Measurements from ENCODE around the gene COG5. TPM values are rescaled to one million over a fixed set of nuclear protein-coding genes. Genes with fewer than 3 reads are reported as not detected.
A peak's percentile ranks its signal among the peaks of the same experiment; 100 is the strongest.

The COG5 gene
- polyA plus RNA-seq, 3 donors, result 12.7 to 29.0 (median 28.1) TPM

GRCh38 chr7:107220356-107220755, 343.4 kb downstream of the COG5 start:
- Mint-ChIP-seq H3K4me1 (peaks cover 2% of the 10 kb centered on the region), H3K27ac (peak overlapping the region in 1 of 7 donors; percentile 11), H3K27me3 (ENCODE audit: low read depth in 3 of 3) (no peaks in the 10 kb centered on the region), H3K36me3 (peaks cover 24 to 32% of the 10 kb centered on the region in 2 donors), H3K9me3 (peaks cover 0 to 4% (median 2%) of the 10 kb centered on the region in 7 donors), H3K4me3 (no peak overlapping the region)
- H3K4me1 ChIP-seq (ENCODE audit: control insufficient read depth in 1 of 2, insufficient read depth in 2 of 2, low read length in 2 of 2), result no peaks in the 10 kb centered on the region
- H3K4me3 ChIP-seq (replicated peaks in 1 of 3; ENCODE audit: low read depth in 2 of 3, low read length in 3 of 3), result no peak overlapping the region
- WGBS (ENCODE audit: insufficient coverage), result no CpG with 5 or more reads among the region's 5 CpGs
- TF ChIP-seq CTCF (IDR thresholded peaks at IDR 0.05), result no peak
- H3K9ac ChIP-seq (ENCODE audit: insufficient read depth, low read length, poor library complexity, severe bottlenecking), result no peak overlapping the region
- H3K36me3 ChIP-seq (replicated peaks in 1 of 2; ENCODE audit: control insufficient read depth in 1 of 2, insufficient read depth in 2 of 2, low read length in 2 of 2), result peaks cover 0 to under 1% of the 10 kb centered on the region in 2 donors
- H3K27me3 ChIP-seq (ENCODE audit: control insufficient read depth in 2 of 2, insufficient read depth in 2 of 2, low read length in 2 of 2), result no peaks in the 10 kb centered on the region
- no peak for DNase-seq
- no peak overlapping the region for H3K4me2 ChIP-seq (replicated peaks; ENCODE audit: extremely low read depth, low read length, poor library complexity, severe bottlenecking)
- H3K9me3 ChIP-seq (replicated peaks in 1 of 2; ENCODE audit: control insufficient read depth in 1 of 2, insufficient read depth in 1 of 2, low read length in 2 of 2), result peaks cover 0 to 5% of the 10 kb centered on the region in 2 donors
- no peaks in the 10 kb centered on the region for H4K20me1 ChIP-seq (ENCODE audit: insufficient read depth, low read length)
- intact Hi-C loops (cut with micrococcal nuclease), result no loop called here
- H3K79me2 ChIP-seq (ENCODE audit: insufficient read depth, low read length), result no peaks in the 10 kb centered on the region
- no peak overlapping the region for H3K27ac ChIP-seq (ENCODE audit: low read depth in 1 of 2, low read length in 2 of 2)
- H2AFZ ChIP-seq (ENCODE audit: insufficient read depth, low read depth, low read length, poor library complexity, severe bottlenecking), result no peak overlapping the region

- H3K27me3 Mint-ChIP-seq (ENCODE audit: low read depth in 3 of 3), result no peaks in the 10 kb centered on the region
- Histone ChIP-seq H3K9ac (ENCODE audit: insufficient read depth, low read length, poor library complexity, severe bottlenecking) (no peak overlapping the region), H3K9me3 (replicated peaks in 1 of 2; ENCODE audit: control insufficient read depth in 1 of 2, insufficient read depth in 1 of 2, low read length in 2 of 2) (peaks cover 0 to 9% of the 10 kb centered on the region in 2 donors), H3K79me2 (ENCODE audit: insufficient read depth, low read length) (no peaks in the 10 kb centered on the region), H3K36me3 (replicated peaks in 1 of 2; ENCODE audit: control insufficient read depth in 1 of 2, insufficient read depth in 2 of 2, low read length in 2 of 2) (no peaks in the 10 kb centered on the region), H4K20me1 (ENCODE audit: insufficient read depth, low read length) (no peaks in the 10 kb centered on the region), H3K27ac (ENCODE audit: low read depth in 1 of 2, low read length in 2 of 2) (no peak overlapping the region), H3K4me3 (replicated peaks in 1 of 3; ENCODE audit: low read depth in 2 of 3, low read length in 3 of 3) (no peak overlapping the region), H2AFZ (ENCODE audit: insufficient read depth, low read depth, low read length, poor library complexity, severe bottlenecking) (no peak overlapping the region), H3K4me2 (replicated peaks; ENCODE audit: extremely low read depth, low read length, poor library complexity, severe bottlenecking) (no peak overlapping the region), H3K4me1 (ENCODE audit: control insufficient read depth in 1 of 2, insufficient read depth in 2 of 2, low read length in 2 of 2) (no peaks in the 10 kb centered on the region), H3K27me3 (ENCODE audit: control insufficient read depth in 2 of 2, insufficient read depth in 2 of 2, low read length in 2 of 2) (no peaks in the 10 kb centered on the region)
- H3K4me1 Mint-ChIP-seq, result peaks cover 2% of the 10 kb centered on the region
- DNase-seq, result no peak
- intact Hi-C loops (cut with micrococcal nuclease), result no loop called here
- no peak overlapping the region for H3K27ac Mint-ChIP-seq
- H3K36me3 Mint-ChIP-seq, result peaks cover 26 to 32% of the 10 kb centered on the region in 2 donors
- H3K4me3 Mint-ChIP-seq, result no peak overlapping the region
- H3K9me3 Mint-ChIP-seq, result peaks cover 0 to 6% (median 4%) of the 10 kb centered on the region in 7 donors
- WGBS (ENCODE audit: insufficient coverage), result no CpG with 5 or more reads among the region's 2 CpGs
- TF ChIP-seq CTCF (IDR thresholded peaks at IDR 0.05), result no peak
These were observed 344.0 kb downstream of the COG5 start for GRCh38 chr7:107219563-107220244.
